Endothelial cell (in vitro differentiated cells): Measurements from ENCODE around the gene PRDM5. TPM values are rescaled to one million over a fixed set of nuclear protein-coding genes. Genes with fewer than 3 reads are reported as not detected.

Experiments used
- DNase-seq: peaks from one replicate; pipeline ENCODE4 v3.0.0; 2021; ENCODE audit warnings: low spot score
- H3K27ac Mint-ChIP-seq: one replicate; pipeline ENCODE4 v1.8.0; 2021; ENCODE audit warnings: mixed read lengths, inconsistent platforms; ENCODE audit not compliant: unreplicated experiment
- H3K27me3 Mint-ChIP-seq: one replicate; pipeline ENCODE4 v1.8.0; 2021; ENCODE audit warnings: mild to moderate bottlenecking, moderate library complexity, mixed read lengths, inconsistent platforms; ENCODE audit not compliant: unreplicated experiment
- H3K36me3 Mint-ChIP-seq: one replicate; pipeline ENCODE4 v1.8.0; 2021; ENCODE audit warnings: mild to moderate bottlenecking, low read depth, mixed read lengths, inconsistent platforms; ENCODE audit not compliant: unreplicated experiment
- H3K4me1 Mint-ChIP-seq: one replicate; pipeline ENCODE4 v1.8.0; 2021; ENCODE audit warnings: mild to moderate bottlenecking, mixed read lengths, inconsistent platforms; ENCODE audit not compliant: unreplicated experiment
- H3K4me3 Mint-ChIP-seq: one replicate; pipeline ENCODE4 v1.8.0; 2021; ENCODE audit warnings: mild to moderate bottlenecking, mixed read lengths, inconsistent platforms; ENCODE audit not compliant: unreplicated experiment
- H3K9me3 Mint-ChIP-seq: one replicate; pipeline ENCODE4 v1.8.0; 2021; ENCODE audit warnings: mixed read lengths, inconsistent platforms; ENCODE audit not compliant: unreplicated experiment
- CTCF ChIP-seq: fragments of 200-600 bp; sonication (generic); IDR thresholded peaks from one replicate; pipeline ENCODE4 v1.5.0; 2021; ENCODE audit warnings: antibody characterized with exemption; ENCODE audit not compliant: unreplicated experiment
- total RNA-seq: library from RNA; stranded (reverse); fragmentation: NEBNext Ultra II Directional; extraction: Animal tissue kit (Norgen Biotek cat#: 25700); gene quantifications from one replicate; pipeline ENCODE4 v1.2.1, GENCODE V29; 2021; ENCODE audit not compliant: unreplicated experiment

Gene PRDM5
- total RNA-seq, 1 donor from 2014 or later = 17.0 TPM

- peaks cover 20% of the 10 kb centered on the region for H3K4me1 Mint-ChIP-seq
- H3K27ac Mint-ChIP-seq = no peak overlapping the region
- H3K9me3 Mint-ChIP-seq = no peaks in the 10 kb centered on the region
- no peak overlapping the region for H3K4me3 Mint-ChIP-seq
- H3K27me3 Mint-ChIP-seq = peaks cover under 1% of the 10 kb centered on the region
- H3K36me3 Mint-ChIP-seq = no peaks in the 10 kb centered on the region
- TF ChIP-seq CTCF = no peak
- DNase-seq = no peak
These were observed 189.5 kb downstream of the PRDM5 start for GRCh38 chr4:120733054-120733453.

GRCh38 chr4:120731561-120731960 is 191.0 kb downstream of the PRDM5 start:
- Mint-ChIP-seq H3K27me3 (peaks cover 2% of the 10 kb centered on the region), H3K4me1 (peaks cover 20% of the 10 kb centered on the region), H3K9me3 (no peaks in the 10 kb centered on the region), H3K4me3 (no peak overlapping the region), H3K27ac (peak overlapping the region; percentile 76), H3K36me3 (no peaks in the 10 kb centered on the region)
- peak; percentile 16 for DNase-seq
- TF ChIP-seq CTCF = no peak

GRCh38 chr4:120730777-120731320 is 191.7 kb downstream of the PRDM5 start:
- peak overlapping the region; percentile 76 for H3K27ac Mint-ChIP-seq
- no peaks in the 10 kb centered on the region for H3K9me3 Mint-ChIP-seq
- H3K4me3 Mint-ChIP-seq = no peak overlapping the region
- H3K36me3 Mint-ChIP-seq = no peaks in the 10 kb centered on the region
- TF ChIP-seq CTCF = no peak
- no peak for DNase-seq
- H3K4me1 Mint-ChIP-seq = peaks cover 20% of the 10 kb centered on the region
- peaks cover 2% of the 10 kb centered on the region for H3K27me3 Mint-ChIP-seq

- H3K4me1 Mint-ChIP-seq = peaks cover 19% of the 10 kb centered on the region
- no peaks in the 10 kb centered on the region for H3K9me3 Mint-ChIP-seq
- no peaks in the 10 kb centered on the region for H3K36me3 Mint-ChIP-seq
- H3K27ac Mint-ChIP-seq = no peak overlapping the region
- DNase-seq = no peak
- no peak for TF ChIP-seq CTCF
- H3K27me3 Mint-ChIP-seq = peaks cover 2% of the 10 kb centered on the region
- H3K4me3 Mint-ChIP-seq = no peak overlapping the region
These were observed 193.4 kb downstream of the PRDM5 start for GRCh38 chr4:120728892-120729675.
